DMS114 treated with DMSO at 0.1 percent for 48 hours (cell line): Measurements from ENCODE around the gene CD96.
"Not testable (repeated sequence)": the region's sequence is repeated elsewhere in the genome, so short reads cannot be mapped to it uniquely, and the experiment has no call there.

Experiments used
- DNase-seq: peaks from one replicate; lab custom pipeline; 2025; ENCODE audit not compliant: unreplicated experiment; lab: John Stamatoyannopoulos, UW

CD96 gene

DNA sequence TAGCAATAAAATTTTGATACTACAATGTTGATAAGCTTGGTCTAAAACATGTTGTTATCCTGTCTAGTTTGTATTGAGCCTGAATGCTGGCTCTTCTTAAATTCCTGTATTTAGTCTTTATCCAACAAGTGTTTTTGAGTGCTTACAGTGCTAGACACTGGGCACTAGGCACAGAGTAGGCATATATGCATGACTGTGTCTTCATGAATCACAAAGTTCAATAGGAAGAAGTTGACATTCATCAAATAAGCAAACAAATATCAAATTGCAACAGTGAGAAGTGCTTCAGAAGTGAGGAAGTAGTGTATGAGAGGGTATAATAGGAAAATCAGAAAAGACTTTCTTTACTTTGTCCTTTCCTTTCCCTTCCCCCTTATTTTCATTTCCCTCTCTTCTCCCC is 6.8 kb downstream of the CD96 start:
- no peak for DNase-seq

DNA sequence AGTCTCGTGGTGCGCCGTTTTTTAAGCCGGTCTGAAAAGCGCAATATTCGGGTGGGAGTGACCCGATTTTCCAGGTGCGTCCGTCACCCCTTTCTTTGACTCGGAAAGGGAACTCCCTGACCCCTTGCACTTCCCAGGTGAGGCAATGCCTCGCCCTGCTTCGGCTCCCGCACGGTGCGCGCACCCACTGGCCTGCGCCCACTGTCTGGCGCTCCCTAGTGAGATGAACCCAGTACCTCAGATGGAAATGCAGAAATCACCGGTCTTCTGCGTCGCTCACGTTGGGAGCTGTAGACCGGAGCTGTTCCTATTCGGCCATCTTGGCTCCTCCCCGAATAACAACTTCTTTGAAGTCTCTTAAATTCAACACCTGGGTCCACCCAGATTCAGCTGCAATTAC is 19.9 kb downstream of the CD96 start:
- DNase-seq = not testable (repeated sequence)

GRCh38 chr3:111566844-111567243 is 24.8 kb downstream of the CD96 start:
- no peak for DNase-seq

- DNase-seq = no peak
Observed at GRCh38 chr3:111568355-111568754, 26.4 kb downstream of the CD96 start.

DNA sequence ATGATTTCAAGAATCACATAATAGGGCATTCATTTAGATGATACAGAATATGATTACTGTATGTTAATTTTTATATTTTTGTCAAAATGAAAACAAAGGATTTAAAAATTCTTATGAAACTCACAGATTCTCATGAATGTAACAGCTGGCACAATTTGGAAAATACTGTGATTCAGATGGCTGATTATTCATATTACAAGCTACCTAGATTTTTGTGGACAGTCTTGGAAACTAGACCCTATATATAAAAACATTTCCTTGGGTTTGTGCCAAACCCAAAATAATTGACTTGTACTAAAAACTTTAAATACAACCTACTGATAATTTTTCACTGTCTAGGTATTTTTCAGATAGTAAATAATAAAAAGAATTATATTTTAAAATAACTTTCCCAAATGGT is 26.9 kb downstream of the CD96 start:
- DNase-seq = no peak

DNA sequence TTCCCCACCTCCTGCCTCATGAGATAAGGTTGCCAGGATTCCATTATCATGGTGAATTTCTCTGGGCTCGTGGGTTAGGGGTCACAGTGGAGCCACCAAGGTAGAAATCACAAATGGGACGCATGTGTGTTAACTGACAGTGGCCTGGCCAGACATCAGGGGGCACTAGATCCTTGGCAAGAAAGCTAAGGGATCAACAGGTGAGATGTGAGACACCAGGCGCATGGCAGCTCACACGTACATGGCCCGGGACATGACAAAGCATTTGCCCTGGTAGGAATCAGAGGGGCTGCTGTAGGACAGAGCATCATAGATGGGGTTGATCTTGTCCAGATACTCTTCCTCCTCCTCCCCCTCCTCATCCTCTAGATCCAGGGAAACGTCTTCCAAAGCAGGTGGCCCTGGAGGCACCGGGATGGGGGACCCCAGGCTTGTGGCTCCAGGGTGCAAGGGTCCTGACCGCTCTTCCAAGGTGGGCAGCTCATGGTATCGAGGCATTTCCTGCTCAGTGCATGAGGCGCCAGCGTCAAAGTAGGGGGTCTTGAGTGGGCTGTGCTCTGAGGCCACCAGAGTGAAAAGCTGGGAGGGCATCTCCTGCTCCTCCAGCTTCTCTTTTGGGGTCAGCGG is 28.5 kb downstream of the CD96 start:
- DNase-seq = no peak

GRCh38 chr3:111571282-111571681 is 29.3 kb downstream of the CD96 start:
- no peak for DNase-seq

- DNase-seq = no peak
Observed at GRCh38 chr3:111571907-111572460, 30.0 kb downstream of the CD96 start.

- no peak for DNase-seq
Observed at GRCh38 chr3:111577113-111577512, 35.1 kb downstream of the CD96 start.

- DNase-seq = peak; percentile 9
Observed at GRCh38 chr3:111577798-111578685, 36.0 kb downstream of the CD96 start.

GRCh38 chr3:111578867-111579266 is 36.9 kb downstream of the CD96 start:
- DNase-seq = no peak

GRCh38 chr3:111579495-111579894 is 37.5 kb downstream of the CD96 start:
- no peak for DNase-seq

DNA sequence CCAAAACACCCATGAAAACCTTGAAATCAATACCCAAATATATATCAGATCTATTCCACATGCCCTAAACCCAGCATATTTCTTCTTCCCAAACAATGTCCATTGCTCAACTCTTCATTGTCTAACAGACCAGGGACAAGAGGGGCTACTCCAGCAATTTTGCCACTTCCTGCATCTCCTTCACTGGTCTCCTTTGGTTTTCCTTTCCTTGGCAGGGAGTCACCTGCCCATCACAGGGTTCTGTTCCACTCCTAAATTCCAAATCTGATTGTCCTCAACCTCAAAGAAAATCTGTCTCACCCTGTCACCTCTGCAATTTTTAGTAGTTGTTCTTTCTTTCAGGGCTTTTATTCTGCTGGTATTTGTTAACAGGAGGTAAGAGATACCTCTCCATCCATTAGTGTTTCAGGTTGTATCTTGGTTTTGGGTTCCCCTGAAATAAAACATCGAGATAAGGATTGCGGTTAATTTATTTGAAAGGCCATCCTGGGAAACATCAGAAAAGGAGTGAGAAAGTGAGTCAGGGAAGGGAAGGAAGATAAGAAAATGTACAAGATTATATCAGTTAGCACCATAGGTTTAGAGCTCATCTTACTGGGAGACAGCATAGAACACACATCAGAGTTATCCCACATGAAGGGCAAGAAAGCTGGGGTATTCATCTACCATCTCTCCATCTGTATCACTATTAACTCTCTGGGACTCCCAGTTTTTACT is 39.6 kb downstream of the CD96 start:
- no peak for DNase-seq

DNA sequence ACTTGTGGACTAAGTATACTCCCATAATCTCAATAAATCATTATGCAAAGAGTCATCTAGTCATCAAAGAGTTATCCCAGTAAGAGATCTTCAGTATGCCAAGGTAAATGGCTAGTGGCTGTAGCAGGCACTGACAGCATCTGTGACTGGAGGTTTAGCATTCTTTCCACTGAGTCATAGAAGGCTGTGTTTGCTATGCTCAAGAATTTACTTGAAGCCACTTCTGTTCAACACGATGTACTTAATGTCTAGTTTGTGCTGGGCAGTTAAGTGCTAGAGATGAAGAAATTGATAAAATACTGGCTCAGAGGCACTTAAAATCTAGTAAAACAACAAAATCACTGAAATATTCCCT is 40.1 kb downstream of the CD96 start:
- DNase-seq = no peak

- DNase-seq = no peak
Observed at GRCh38 chr3:111584744-111585143, 42.7 kb downstream of the CD96 start.

DNA sequence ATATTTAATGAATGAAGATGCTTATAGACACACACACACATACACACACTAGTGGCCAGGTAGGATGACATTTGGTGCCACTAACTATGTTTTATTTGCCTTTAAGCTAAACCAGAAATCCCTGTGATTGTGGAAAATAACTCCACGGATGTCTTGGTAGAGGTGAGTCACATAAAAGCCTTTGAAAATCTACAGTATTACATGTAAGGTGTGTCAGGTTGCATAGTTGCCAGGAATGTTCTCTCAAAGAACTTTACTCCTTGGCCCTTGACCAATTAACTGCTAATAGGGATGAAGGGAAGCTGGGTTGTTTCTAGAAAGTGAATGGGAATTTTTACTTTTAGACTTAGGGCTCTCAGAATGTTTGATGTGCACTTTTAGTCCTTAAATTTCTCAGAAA is 43.2 kb downstream of the CD96 start:
- no peak for DNase-seq

DNA sequence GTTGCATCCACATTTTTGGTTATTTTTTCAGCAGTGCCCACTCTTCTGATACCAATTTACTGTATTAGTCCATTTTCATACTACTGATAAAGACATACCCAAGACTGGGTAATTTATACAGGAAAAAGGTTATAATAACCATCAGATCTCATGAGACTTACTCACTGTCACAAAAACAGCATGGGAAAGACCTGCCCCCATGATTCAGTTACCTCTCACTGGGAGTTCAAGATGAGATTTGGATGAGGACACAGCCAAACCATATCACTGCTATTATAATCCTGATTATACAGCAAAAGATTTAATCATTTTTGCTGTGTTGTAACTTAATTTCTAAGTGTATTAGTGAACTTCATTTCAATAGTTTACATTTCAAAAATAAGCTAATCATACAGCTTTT is 46.5 kb downstream of the CD96 start:
- no peak for DNase-seq

GRCh38 chr3:111589303-111590142 is 47.5 kb downstream of the CD96 start:
- no peak for DNase-seq

- no peak for DNase-seq
Observed at GRCh38 chr3:111590143-111590491, 48.1 kb downstream of the CD96 start.

- DNase-seq = no peak
Observed at GRCh38 chr3:111591555-111591954, 49.6 kb downstream of the CD96 start.

- DNase-seq = no peak
Observed at GRCh38 chr3:111592143-111592542, 50.1 kb downstream of the CD96 start.
